Activated effector memory CD4-positive, alpha-beta T cell treated with anti-CD3 and anti-CD28 coated beads, Interleukin-2, amount 50 U/mL, for 16 hours (primary cell): ENCODE measurements around the gene VWA1.
"Not testable (repeated sequence)": the region's sequence is repeated elsewhere in the genome, so short reads cannot be mapped to it uniquely, and the experiment has no call there.

ENCODE experiments used
- DNase-seq: peaks from one replicate; pipeline ENCODE4 v3.0.0-alpha.2; 2020

Gene VWA1

DNA sequence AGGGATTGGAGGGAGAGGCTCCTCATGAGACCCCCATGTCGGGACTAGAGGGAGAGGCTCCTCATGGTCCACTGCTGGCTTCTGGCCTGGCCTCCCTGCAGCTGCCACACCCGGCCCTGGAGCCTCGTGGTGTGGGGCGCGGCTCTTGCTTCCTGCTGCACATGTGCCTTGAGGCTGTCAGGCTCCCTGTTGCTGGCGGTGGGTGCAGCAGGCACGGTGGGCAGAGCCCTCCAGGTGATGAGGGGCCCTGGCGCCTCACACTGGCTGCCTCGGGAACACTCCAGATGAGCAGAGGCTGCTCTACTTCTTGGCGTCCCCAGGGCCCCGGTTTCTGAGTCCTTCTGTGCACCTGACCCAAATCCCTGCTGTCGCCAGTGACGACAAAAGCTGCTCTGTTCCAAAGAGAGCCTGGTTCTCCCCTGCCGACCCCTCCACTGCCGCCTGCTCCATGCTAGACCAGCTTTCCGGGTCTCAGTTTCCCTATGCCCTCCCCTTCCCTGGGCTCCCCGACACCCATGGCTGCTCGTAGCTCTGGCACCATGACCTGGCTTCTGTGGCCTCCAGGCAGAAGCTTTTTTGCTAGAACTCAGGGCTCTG, 26.3 kb downstream of the VWA1 start:
- DNase-seq: no peak

DNA sequence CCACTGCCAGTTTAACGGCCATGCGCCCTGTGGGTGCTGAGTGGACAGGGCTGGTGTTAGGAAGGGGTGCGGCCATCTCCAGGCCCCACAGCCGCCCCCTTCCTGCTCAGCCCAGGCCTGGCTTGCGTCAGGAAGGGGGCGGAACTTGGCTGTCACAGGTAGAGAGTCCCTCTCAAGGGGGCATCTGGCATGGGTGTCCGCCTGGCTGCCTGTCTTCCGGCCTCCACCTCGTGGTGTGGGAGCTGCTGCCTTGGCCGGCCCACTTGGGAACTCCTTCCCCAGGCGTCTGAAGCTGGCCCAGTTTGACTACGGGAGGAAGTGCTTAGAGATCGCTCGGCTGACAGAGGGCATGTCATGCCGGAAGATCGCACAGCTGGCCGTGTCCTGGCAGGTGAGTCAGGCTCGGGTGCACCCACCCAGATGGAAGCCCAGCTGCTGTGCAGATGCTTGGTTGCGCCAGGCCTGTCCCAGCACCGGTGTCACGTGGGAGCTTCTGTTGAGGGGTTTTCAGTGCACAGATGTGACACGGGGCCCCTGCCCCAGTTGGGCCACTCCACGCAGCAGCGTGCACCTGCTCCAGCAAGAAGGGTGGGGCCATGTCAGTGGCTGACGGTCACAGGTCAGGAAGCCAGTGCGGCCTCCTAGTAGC, 27.0 kb downstream of the VWA1 start:
- peak; percentile 71 for DNase-seq

DNA sequence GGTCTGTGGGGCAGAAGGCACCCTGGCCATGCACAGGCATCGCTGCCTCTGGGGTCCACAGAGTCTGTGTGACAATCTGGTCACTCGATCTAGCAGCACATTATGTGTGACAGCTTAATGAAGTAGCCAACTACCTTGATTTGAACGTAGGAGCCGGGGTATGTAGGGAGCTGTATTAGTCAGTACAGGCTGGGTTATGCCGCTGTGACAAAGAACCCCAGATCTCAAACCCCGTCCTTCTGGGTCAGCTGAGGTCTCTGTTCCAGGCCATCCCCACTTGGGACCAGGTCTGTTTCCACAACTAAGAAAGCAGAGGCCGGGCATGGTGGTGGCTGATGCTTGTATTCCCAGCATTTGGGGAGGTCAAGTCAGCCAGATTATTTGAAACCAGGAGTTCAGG, 27.8 kb downstream of the VWA1 start:
- no peak for DNase-seq

DNA sequence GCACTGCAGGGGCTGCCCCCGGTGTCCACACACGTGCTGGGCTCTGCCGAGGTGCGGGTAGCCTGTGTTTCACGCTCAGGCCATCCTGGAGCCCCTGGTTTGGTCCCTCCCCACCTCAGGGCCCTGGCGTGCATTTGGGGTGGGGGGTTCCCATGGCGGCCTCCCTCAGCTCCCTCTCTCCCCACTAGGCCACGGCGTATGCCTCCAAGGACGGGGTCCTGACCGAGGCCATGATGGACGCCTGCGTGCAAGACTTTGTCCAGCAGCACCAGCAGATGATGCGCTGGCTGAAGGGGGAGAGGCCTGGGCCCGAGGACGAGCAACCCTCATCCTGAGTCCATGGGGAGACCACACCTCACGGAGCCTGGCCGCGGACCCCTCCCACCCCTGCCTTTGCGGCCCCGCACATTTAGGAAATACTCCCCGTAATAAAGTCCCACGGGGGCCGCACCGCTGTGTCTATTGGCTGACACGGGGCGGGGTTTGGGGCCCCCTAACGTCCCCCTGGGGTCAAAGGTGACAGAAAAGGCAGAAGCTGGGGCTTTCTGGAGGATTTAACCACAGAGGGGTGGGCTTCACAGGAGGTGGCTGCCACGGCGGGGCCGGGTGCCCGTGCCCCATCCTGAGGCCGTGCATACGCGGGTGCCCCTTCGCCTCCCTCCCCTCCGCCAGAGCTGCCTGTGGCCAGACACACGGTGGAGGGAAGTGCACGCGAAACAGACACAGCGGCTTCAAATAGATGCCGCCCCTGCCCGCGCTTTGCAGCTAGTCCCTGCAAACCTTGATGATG, 32.9 kb downstream of the VWA1 start:
- not testable (repeated sequence) for DNase-seq

DNA sequence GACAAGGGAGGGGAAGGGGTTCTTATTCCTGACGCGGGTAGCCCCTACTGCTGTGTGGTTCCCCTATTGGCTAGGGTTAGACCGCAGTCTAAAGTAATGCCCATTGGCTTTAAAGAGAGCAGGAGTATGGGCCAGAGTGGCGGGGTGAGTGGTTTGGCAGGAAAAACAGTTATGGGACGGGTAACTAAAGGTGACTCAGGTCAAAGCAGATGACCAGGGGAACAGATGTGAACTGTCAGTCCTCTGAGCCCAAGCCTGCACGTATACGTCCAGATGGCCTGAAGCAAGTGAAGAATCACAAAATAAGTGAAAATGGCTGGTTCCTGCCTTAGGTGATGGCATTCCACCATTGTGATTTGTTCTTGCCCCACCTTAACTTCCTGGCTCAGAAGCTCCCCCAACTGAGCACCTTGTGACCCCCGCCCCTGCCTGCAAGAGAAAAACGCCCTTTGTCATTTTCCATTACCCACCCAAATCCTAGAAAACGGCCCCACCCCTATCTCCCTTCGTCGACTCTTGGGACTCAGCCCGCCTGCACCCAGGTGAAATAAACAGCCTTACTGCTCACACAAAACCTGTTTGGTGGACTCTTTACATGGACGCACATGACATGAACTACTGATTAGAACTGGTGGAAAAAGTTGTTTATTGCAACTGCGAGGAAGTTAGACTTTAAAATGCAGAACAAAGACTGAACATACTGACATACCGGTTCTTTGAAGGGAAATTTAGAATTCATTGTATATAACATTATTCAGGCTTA, 35.3 kb downstream of the VWA1 start:
- DNase-seq: no peak

DNA sequence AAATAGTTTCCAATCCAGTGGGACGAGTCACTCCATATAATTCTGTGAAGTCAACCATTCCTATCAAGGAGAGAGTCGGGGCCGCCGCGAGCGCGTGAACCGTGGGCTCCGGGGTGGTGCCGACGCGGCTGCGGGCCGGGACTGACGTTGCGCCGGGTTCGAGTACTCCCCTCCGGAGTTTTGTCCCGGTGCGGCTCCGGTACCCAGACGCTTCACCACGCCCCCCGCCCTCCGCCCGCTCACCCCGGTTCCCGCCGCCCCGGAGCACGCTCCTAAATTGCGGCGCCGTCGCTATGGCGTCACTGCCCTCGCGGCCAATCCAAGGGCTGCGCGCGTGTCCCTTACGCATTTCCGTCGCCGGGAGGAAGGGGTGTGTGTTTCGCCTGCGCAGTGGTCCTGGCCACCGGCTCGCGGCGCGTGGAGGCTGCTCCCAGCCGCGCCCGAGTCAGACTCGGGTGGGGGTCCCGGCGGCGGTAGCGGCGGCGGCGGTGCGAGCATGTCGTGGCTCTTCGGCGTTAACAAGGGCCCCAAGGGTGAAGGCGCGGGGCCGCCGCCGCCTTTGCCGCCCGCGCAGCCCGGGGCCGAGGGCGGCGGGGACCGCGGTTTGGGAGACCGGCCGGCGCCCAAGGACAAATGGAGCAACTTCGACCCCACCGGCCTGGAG, 36.0 kb downstream of the VWA1 start, which contains the start of gene ATAD3B:
Gene ATAD3B (plus strand): TSS at position 377 of the 664 bp plus-strand sequence. CDS start 120 bp downstream, at position 497.
- peak; percentile 97 for DNase-seq

DNA sequence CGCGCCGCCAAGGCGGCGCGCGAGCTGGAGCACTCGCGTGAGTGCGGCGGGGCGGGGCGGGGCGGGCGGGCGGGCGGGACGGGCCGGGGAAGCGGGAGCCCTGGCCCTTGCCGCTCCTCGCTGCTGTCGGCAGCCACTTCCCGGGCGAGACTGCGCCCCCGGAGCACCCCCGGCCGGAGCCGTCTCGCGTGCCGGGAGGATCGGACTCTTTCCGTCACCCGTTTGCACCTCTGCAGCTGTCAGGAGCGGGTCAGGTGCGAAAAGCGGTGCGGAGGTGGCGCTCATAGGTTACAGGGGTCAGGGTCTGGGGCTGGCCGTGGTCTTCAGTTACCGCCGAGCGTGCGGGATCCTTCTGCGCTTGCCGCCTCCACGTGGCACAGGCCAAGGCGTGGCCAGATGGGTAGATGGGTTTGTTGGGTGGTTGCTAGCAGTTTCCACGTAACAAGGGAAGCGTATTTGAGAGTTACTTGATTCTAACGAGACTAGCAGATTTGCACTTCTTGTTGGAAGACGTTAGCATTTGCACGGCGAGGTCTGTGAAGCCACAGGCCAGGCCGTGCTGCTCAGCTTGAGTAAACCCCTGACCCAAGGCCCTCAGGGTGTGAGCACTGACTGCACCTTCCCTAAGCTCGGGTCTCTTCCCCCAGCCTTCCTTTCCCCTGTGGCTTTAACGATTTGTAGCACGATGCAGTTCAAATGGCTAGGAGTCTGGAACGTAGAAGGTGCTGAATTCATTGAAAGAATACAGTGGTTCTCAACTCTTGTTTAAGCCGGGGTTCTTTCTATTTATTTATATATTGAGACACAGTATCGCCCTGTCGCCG, 36.8 kb downstream of the VWA1 start:
- DNase-seq: peak; percentile 71

DNA sequence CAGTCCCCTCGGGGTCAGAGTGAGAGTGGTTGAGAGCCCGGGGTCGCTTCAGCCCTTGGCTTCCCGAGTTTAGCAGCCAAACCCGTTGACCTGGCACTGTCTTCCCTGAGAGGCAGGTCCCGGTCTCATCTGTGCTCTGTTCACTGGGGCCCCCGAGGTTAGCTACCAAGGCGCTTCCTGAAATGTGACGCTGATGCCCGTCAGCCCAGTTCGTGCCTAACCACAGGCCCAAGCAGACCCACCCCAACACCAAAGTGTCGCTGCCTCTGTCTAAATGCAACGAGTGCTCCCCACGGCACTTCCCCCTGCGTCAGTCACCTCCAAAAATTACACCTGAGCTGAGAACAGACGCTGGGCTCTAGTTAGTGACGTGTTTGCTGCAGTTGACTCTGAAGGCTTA, 40.5 kb downstream of the VWA1 start:
- DNase-seq: not testable (repeated sequence)

DNA sequence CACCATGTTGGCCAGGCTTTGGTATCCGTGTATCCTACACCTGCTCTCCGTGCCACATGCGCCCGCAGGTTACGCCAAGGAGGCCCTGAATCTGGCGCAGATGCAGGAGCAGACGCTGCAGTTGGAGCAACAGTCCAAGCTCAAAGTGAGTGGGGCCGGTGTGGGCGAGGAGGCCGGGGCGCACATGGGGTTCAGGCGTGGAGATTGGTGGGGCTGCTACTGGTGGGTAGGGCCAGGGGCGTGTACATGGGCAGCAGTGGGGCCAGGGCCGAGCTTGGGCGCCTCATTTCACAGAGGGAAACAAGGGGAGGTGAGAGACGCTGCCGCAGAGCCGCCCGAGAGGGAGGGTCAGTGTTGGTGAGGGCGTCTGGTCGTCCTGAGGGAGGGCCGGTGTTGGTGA, 41.7 kb downstream of the VWA1 start:
- no peak for DNase-seq

DNA sequence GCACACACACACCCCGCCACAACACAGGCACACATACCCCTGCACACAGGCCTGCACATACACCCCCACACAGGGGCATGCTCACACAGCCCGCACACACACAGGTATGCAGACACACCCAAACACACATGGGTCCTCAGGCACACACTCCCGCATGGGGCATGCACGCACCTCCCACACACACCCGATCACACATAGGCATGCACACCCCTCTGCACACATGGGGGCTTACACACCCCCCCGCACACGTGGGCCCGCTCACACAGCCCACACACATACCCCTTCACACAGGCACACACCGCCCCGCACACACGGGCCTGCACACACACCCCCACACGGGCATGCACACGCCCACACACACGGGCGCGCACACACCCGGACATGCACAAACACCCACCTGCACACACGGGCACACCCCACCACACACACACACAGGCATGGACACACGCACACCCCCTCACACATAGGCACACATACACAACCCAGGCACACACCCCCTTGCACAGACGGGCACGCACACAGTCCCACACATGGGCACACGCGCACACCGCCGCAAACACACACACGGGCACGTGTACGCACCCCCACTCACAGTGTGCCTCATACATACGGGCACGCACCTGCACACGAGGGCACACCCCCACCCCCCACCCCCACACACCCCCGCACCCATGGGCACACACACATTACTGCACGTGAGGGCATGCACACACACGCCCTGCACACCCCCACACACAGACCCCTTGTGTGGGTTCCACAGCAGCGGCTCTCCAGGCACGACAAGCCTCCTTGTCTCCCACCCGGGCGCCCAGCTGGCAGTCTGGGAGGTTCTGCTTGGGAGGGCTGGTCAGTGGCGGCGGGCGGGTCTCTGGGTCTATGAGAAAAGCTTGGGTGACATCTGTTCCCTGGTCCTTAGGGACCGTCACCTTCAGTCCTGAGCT, 44.3 kb downstream of the VWA1 start:
- DNase-seq: no peak

DNA sequence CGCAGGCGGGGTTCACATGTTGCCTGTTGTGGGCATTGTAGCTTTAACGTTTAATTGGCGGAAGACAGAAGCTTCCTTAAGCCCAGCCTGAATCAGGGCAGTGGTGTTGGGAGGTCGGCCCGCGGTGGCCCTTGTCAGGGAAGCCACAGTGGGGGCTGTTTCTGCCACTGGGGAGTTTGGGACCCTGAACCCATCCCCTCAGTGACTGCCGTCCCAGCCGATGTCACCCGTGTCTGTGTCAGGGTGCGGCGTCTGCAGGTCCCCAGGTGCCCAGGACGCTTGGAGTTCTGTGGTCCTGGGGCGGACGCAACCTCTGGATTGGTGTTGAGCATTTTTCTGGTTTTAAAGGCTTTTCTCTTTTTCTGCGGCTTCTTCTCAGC, 45.0 kb downstream of the VWA1 start:
- DNase-seq: not testable (repeated sequence)

DNA sequence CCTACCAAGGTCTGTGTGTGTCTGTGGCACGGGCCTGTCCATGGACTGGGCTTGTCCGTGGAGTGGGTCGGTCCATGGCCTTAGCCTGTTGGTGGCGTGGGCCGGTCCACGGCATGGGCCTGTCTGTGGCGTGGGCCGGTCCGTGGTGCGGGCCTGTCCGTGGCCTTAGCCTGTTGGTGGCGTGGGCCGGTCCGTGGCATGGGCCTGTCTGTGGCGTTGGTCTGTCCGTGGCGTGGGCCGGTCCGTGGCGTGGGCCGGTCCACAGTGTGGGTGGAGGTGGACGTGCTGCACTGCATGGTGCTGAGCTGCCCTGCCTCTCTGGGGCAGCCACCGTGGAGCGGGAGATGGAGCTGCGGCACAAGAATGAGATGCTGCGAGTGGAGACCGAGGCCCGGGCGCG, 46.3 kb downstream of the VWA1 start:
- DNase-seq: not testable (repeated sequence)

DNA sequence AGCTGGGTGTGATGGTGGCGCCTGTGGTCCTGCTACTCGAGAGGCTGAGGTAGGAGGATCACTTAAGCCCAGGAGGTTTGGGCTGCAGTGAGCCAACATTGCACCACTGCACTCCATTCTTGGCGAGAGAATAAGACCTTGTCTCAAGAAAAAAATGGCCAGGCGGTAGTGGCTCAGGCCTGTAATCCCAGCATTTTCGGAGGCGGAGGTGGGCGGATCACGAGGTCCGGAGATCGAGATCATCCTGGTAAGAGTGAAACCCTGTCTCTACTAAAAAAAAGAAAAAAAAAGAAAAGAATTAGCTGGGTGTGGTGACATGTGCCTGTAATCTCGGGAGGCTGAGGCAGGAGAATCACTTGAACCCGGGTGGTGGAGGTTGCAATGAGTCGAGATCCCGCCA, 47.4 kb downstream of the VWA1 start:
- DNase-seq: no peak

DNA sequence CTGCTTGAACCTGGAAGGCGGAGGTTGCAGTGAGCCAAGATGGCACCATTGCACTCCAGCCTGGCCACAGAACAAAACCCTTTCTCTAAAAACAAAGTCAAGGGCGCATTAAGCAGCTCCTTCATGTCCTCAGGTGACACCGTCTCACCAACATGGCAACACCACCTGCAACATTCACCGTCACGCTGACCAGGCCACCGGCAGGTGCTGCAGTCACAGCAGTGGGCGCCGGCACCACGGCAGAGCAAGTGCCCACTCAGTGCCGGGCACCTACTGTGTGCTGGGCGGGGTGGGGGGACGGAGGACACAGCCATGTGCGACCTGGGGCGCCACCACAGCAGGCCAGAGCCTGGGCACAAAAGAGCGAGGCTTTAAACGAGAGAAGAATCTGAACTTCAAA, 48.2 kb downstream of the VWA1 start:
- DNase-seq: no peak

DNA sequence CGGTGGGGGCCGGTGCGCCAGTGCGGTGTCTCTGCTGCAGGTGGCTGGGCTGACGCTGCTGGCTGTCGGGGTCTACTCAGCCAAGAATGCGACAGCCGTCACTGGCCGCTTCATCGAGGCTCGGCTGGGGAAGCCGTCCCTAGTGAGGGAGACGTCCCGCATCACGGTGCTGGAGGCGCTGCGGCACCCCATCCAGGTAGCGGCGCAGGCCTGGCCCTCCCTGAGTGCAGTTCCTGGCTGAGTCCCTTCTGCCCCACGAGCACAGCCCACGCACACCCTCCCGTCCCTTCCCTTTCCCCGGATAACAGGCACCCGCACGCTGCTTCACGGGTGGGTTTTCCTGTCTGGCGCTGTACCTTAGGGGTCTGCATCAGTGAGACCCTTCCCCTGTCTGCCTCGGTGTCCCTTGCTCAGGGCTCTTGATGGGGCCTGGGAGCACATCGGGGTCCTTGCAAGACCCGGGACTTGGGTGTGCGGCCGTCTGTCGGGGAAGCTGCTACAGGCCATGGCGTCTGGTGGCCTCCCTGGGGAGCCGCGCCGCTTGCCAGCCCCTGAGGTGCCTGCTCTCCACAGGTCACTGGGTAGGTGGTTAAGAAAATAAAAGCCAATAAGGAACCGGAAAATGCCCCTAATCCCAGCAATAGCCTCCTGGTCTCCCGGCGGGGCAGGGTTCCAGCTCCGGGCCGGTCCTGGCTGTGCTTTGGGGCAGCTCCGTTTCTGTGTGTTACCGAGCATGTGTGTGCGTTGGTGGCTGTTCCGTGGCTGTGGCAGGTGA, 49.7 kb downstream of the VWA1 start:
- DNase-seq: not testable (repeated sequence)

DNA sequence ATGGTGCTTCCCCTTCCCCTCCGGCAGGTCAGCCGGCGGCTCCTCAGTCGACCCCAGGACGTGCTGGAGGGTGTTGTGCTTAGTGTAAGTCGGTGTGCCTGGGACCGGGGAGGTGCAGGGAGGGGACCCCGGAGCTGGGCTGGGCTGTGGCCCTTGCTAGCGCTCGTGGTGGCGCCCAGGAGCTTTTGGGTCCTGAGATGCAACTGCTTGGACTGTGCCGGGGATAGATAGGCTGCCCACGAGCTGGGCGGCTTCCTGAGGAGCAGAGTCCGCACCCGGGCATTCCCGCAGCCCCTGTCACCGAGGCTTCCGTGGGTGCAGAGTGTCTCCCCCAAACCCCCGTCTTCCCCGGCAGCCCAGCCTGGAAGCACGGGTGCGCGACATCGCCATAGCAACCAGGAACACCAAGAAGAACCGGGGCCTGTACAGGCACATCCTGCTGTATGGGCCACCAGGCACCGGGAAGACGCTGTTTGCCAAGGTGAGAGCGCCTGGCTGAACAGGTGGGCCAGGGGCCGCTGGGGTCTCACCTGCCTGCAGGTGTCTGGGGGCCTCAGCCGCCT, 50.3 kb downstream of the VWA1 start:
- DNase-seq: not testable (repeated sequence)

DNA sequence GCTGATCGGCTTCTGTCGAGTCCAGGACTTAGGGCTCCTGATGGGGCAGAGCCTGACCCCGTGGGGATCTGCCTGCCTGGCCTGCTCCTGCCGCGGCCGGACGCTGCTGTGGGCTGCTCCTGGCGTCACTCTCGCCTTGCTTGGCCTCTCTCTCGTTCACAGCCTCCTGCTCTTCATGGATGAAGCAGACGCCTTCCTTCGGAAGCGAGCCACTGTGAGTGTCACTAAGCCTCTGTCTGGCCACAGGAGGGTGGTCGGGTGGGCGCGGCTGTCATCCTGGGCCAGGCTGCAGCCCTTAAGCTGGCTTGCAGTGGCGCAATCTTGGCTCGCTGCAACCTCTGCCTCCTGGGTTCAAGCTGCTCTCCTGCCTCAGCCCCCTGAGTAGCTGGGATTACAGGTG, 52.2 kb downstream of the VWA1 start:
- no peak for DNase-seq

DNA sequence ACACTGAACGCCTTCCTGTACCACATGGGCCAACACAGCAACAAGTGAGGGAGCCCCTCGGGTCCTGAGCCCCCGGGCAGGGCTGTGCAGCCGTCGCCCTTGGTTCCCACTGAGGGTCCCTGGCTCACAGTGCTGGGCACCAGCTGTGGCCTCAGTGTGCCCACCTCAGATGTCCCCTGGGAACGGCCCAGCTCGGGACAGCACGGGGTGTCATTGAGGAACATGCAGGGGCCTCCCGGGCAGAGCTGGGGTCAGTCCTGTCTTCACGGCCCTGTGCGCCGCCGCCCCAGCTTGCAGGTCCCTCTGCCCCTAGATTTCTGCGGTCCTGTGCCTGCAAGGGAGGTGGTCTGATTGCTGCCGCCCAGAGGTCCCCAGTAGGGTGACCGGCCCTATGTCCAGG, 53.7 kb downstream of the VWA1 start:
- no peak for DNase-seq

DNA sequence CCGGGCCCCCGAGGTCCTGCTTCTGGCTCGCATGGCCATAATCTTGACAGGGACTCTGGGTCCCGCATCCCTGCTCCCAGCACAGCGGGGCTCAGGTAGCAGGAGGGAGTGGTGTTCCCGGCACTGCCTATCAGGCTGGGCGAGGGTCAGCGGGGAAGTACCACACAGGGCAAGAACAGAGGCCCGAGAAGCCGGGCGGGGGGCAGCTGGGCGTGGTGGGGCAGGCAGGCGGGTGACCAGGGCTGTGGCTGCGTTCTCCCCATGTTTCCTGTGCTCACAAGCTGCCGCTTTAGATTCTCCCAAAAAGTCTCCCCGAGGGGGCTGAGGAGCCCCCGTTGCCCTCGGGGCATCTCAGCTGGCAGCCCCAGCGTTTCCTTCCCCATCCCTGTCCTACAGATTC, 54.4 kb downstream of the VWA1 start:
- DNase-seq: no peak
